Trophoblast cell (in vitro differentiated cells and primary cell): ENCODE measurements around the gene TMEFF2.

Experiments used
- DNase-seq, 2 donors: peaks; one replicate each; pipeline ENCODE4 v3.0.0-alpha.2; 2016
- H2AFZ ChIP-seq: 2 replicates; pipeline ENCODE4 v1.6.1; 2013; ENCODE audit warnings: low read length, moderate library complexity, mild to moderate bottlenecking; ENCODE audit not compliant: insufficient read depth, poor library complexity
- H2AK5ac ChIP-seq: 2 replicates; pipeline ENCODE4 v1.6.1; 2013; ENCODE audit warnings: mild to moderate bottlenecking, low read length
- H2BK120ac ChIP-seq: 2 replicates; pipeline ENCODE4 v1.6.1; 2013; ENCODE audit warnings: low read length, mild to moderate bottlenecking, moderate library complexity; ENCODE audit not compliant: insufficient read depth, poor library complexity
- H2BK12ac ChIP-seq: 2 replicates; pipeline ENCODE4 v1.6.1; 2013; ENCODE audit warnings: mild to moderate bottlenecking, low read length, moderate library complexity
- H2BK5ac ChIP-seq: 2 replicates; pipeline ENCODE4 v1.6.1; 2013; ENCODE audit warnings: low read length, low read depth, moderate library complexity, mild to moderate bottlenecking; ENCODE audit not compliant: poor library complexity
- H3K14ac ChIP-seq: 2 replicates; pipeline ENCODE4 v1.6.1; 2013; ENCODE audit warnings: mild to moderate bottlenecking, low read length
- H3K18ac ChIP-seq: 2 replicates; pipeline ENCODE4 v1.6.1; 2013; ENCODE audit warnings: mild to moderate bottlenecking, low read length
- H3K23ac ChIP-seq: 2 replicates; pipeline ENCODE4 v1.6.1; 2013; ENCODE audit warnings: low read length
- H3K27ac ChIP-seq: 2 replicates; pipeline ENCODE4 v1.5.1; 2013; ENCODE audit warnings: low read depth, mild to moderate bottlenecking, inconsistent platforms, low read length, moderate library complexity
- H3K27me3 ChIP-seq: 2 replicates; pipeline ENCODE4 v1.6.1; 2013; ENCODE audit warnings: inconsistent platforms, mild to moderate bottlenecking, low read length, moderate library complexity; ENCODE audit not compliant: insufficient read depth
- H3K36me3 ChIP-seq, 2 experiments: 1 replicate in 1 of 2; 2 replicates in 1 of 2; pipeline ENCODE4 v1.6.1; 2013; ENCODE audit warnings: low read length in 2 of 2, mild to moderate bottlenecking in 2 of 2, moderate library complexity in 1 of 2; ENCODE audit not compliant: insufficient read depth in 2 of 2, control insufficient read depth in 1 of 2
- H3K4ac ChIP-seq: 2 replicates; pipeline ENCODE4 v1.6.1; 2013; ENCODE audit warnings: low read depth, mild to moderate bottlenecking, low read length, moderate library complexity
- H3K4me1 ChIP-seq, 2 experiments: 1 replicate in 1 of 2; 2 replicates in 1 of 2; pipeline ENCODE4 v1.6.1; 2013; ENCODE audit warnings: low read length in 2 of 2, mild to moderate bottlenecking in 2 of 2, moderate library complexity in 1 of 2; ENCODE audit not compliant: insufficient read depth in 2 of 2, control insufficient read depth in 1 of 2
- H3K4me2 ChIP-seq: 2 replicates; pipeline ENCODE4 v1.6.1; 2013; ENCODE audit warnings: inconsistent platforms, mild to moderate bottlenecking, low read length, moderate library complexity
- H3K4me3 ChIP-seq: 2 replicates; pipeline ENCODE4 v1.5.1; 2013; ENCODE audit warnings: mild to moderate bottlenecking, low read depth, low read length, inconsistent platforms
- H3K79me1 ChIP-seq: one replicate; pipeline ENCODE4 v1.6.1; 2013; ENCODE audit warnings: low read length
- H3K79me2 ChIP-seq: 2 replicates; pipeline ENCODE4 v1.6.1; 2013; ENCODE audit warnings: low read length, mild to moderate bottlenecking; ENCODE audit not compliant: control insufficient read depth, insufficient read depth, poor library complexity
- H3K9ac ChIP-seq: 2 replicates; pipeline ENCODE4 v1.6.1; 2013; ENCODE audit warnings: mild to moderate bottlenecking, low read length
- H3K9me3 ChIP-seq: 2 replicates; pipeline ENCODE4 v1.6.1; 2013; ENCODE audit warnings: low read depth, mild to moderate bottlenecking, control low read depth, inconsistent platforms, low read length; ENCODE audit not compliant: insufficient read depth
- H4K12ac ChIP-seq: 2 replicates; pipeline ENCODE4 v1.6.1; 2013; ENCODE audit warnings: low read depth, mild to moderate bottlenecking, low read length, moderate library complexity
- H4K8ac ChIP-seq: 2 replicates; pipeline ENCODE4 v1.6.1; 2013; ENCODE audit warnings: low read depth, mild to moderate bottlenecking, low read length, moderate library complexity
- H4K91ac ChIP-seq: one replicate; pipeline ENCODE4 v1.6.1; 2013; ENCODE audit warnings: low read depth, mild to moderate bottlenecking, low read length, moderate library complexity
- WGBS: extraction: QIAGEN DNeasy Blood & Tissue Kit; methylation state at CpG from one replicate; pipeline ENCODE4 v1.1.7; 2013; ENCODE audit warnings: missing lambda C conversion rate; ENCODE audit not compliant: insufficient read length, insufficient coverage; ENCODE audit errors: extremely low coverage; 5-methylcytosine and 5-hydroxymethylcytosine counted together

The TMEFF2 gene

GRCh38 chr2:191935247-191935646 is 259.5 kb downstream of the TMEFF2 start:
- H3K4ac ChIP-seq = no peak overlapping the region
- no peaks in the 10 kb centered on the region for H3K9me3 ChIP-seq
- no peak overlapping the region for H3K4me2 ChIP-seq
- peaks cover 0 to 2% of the 10 kb centered on the region in 2 experiments for H3K4me1 ChIP-seq
- no peak overlapping the region for H2BK120ac ChIP-seq
- no peak overlapping the region for H3K23ac ChIP-seq
- no peak overlapping the region for H4K91ac ChIP-seq
- no peak overlapping the region for H3K4me3 ChIP-seq
- no peak overlapping the region for H2BK5ac ChIP-seq
- no peak overlapping the region for H4K12ac ChIP-seq
- no peak overlapping the region for H3K9ac ChIP-seq
- H2AFZ ChIP-seq = no peak overlapping the region
- H3K18ac ChIP-seq = no peak overlapping the region
- no peak for DNase-seq
- no peak overlapping the region for H4K8ac ChIP-seq
- H3K36me3 ChIP-seq = no peaks in the 10 kb centered on the region
- no peak overlapping the region for H2AK5ac ChIP-seq
- no peaks in the 10 kb centered on the region for H3K79me1 ChIP-seq
- WGBS = no CpG with 5 or more reads among the region's 3 CpGs
- H3K14ac ChIP-seq = no peak overlapping the region
- H3K27me3 ChIP-seq = no peaks in the 10 kb centered on the region
- no peak overlapping the region for H3K27ac ChIP-seq
- H3K79me2 ChIP-seq = no peaks in the 10 kb centered on the region
- no peak overlapping the region for H2BK12ac ChIP-seq

GRCh38 chr2:191933307-191934105 is 261.2 kb downstream of the TMEFF2 start:
- no peak overlapping the region for H3K9ac ChIP-seq
- H3K4me3 ChIP-seq = no peak overlapping the region
- WGBS = no CpG with 5 or more reads among the region's 2 CpGs

DNA sequence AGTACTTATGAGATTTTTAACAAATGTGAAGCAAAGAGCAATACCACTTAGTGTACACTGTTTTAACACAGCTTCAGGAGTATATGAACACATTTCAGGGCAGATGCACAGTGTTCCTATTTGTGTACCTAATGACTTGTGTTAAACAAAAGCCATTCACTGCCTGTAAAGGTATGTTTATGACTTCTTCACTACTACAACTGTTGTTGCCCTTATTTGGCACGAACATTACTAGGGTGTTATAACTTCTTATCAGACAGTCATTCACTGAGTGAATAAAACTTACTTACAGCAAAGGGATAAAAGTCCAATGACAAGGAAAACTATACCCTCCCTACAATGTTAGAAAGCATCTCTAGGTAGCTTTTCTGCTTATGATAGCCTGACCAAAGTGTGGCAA is 262.4 kb downstream of the TMEFF2 start:
- no peak for DNase-seq
- Histone ChIP-seq H3K4ac (no peak overlapping the region), H2AFZ (no peak overlapping the region), H4K8ac (no peak overlapping the region), H3K4me3 (no peak overlapping the region), H3K27me3 (no peaks in the 10 kb centered on the region), H2BK120ac (no peak overlapping the region), H3K79me2 (no peaks in the 10 kb centered on the region), H3K79me1 (no peaks in the 10 kb centered on the region), H3K27ac (no peak overlapping the region), H3K36me3 (no peaks in the 10 kb centered on the region), H4K91ac (no peak overlapping the region), H3K14ac (no peak overlapping the region), H2BK12ac (no peak overlapping the region), H2BK5ac (no peak overlapping the region), H2AK5ac (no peak overlapping the region), H4K12ac (no peak overlapping the region), H3K4me2 (no peak overlapping the region), H3K23ac (no peak overlapping the region), H3K18ac (no peak overlapping the region), H3K4me1 (peaks cover 0 to 2% of the 10 kb centered on the region in 2 experiments), H3K9me3 (no peaks in the 10 kb centered on the region), H3K9ac (no peak overlapping the region)
- no CpG with 5 or more reads among the region's 1 CpG for WGBS

More at GRCh38 chr2:191933307-191934105, 261.2 kb downstream of the TMEFF2 start:
- Histone ChIP-seq H2AFZ (no peak overlapping the region), H3K4me1 (peaks cover 0 to 2% of the 10 kb centered on the region in 2 experiments), H3K27ac (no peak overlapping the region), H3K4me2 (no peak overlapping the region), H3K27me3 (no peaks in the 10 kb centered on the region), H2BK12ac (no peak overlapping the region), H2BK120ac (no peak overlapping the region), H3K4ac (no peak overlapping the region), H4K91ac (no peak overlapping the region), H3K79me1 (no peaks in the 10 kb centered on the region), H4K12ac (no peak overlapping the region), H3K23ac (no peak overlapping the region), H3K14ac (no peak overlapping the region), H3K79me2 (no peaks in the 10 kb centered on the region), H2BK5ac (no peak overlapping the region), H3K36me3 (no peaks in the 10 kb centered on the region), H3K18ac (no peak overlapping the region), H3K9me3 (no peaks in the 10 kb centered on the region), H2AK5ac (no peak overlapping the region), H4K8ac (no peak overlapping the region)
- DNase-seq = no peak

DNA sequence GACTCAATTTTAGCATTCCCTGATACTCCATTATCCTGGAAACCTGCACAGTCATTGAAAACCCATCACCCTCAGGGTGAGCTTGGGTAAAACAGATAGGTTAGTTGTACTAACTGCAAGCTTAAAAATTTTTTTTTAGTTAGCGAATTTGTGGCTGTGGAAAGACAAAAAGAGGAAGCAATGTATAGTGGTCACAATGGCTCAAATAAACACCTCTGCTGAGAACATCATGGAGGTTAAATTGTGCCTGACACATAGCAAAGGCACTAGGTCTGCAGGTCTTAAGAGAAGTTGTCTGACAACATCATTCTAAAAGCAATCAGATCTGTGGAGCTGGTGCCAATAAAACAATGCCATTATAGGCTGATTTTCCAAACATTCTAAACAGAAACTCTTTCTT is 263.4 kb downstream of the TMEFF2 start:
- no peak overlapping the region for H3K23ac ChIP-seq
- H3K27ac ChIP-seq = no peak overlapping the region
- H3K4me3 ChIP-seq = no peak overlapping the region
- H3K36me3 ChIP-seq = no peaks in the 10 kb centered on the region
- H4K8ac ChIP-seq = no peak overlapping the region
- WGBS = no CpG with 5 or more reads among the region's 1 CpG
- H3K9ac ChIP-seq = no peak overlapping the region
- H3K4me1 ChIP-seq = peaks cover 0 to 2% of the 10 kb centered on the region in 2 experiments
- no peak overlapping the region for H2BK5ac ChIP-seq
- H2BK120ac ChIP-seq = no peak overlapping the region
- H3K27me3 ChIP-seq = no peaks in the 10 kb centered on the region
- no peak overlapping the region for H2AFZ ChIP-seq
- no peak overlapping the region for H3K4me2 ChIP-seq
- H3K14ac ChIP-seq = no peak overlapping the region
- H2BK12ac ChIP-seq = no peak overlapping the region
- no peaks in the 10 kb centered on the region for H3K79me2 ChIP-seq
- no peak for DNase-seq
- no peak overlapping the region for H2AK5ac ChIP-seq
- no peaks in the 10 kb centered on the region for H3K79me1 ChIP-seq
- H3K9me3 ChIP-seq = no peaks in the 10 kb centered on the region
- no peak overlapping the region for H3K18ac ChIP-seq
- H4K91ac ChIP-seq = no peak overlapping the region
- H3K4ac ChIP-seq = no peak overlapping the region
- H4K12ac ChIP-seq = no peak overlapping the region
